Fibroblast of lung (primary cell): Measurements from ENCODE around the gene IRF2BPL.

Experiments
- CTCF ChIP-seq, 2 donors: IDR thresholded peaks in 1 of 2; conservative IDR thresholded peaks in 1 of 2; 1 replicate in 1 of 2; 2 replicates in 1 of 2; pipeline ENCODE4 v1.5.1; 2011 to 2012; ENCODE audit warnings: low read length in 2 of 2, control low read depth in 1 of 2, inconsistent platforms in 1 of 2, low read depth in 1 of 2, mild to moderate bottlenecking in 1 of 2
- EZH2 ChIP-seq: IDR thresholded peaks from 2 replicates; pipeline ENCODE4 v1.5.1; 2012; ENCODE audit warnings: low read length, control low read depth, mild to moderate bottlenecking; ENCODE audit errors: missing control alignments

- no peak for TF ChIP-seq EZH2
- TF ChIP-seq CTCF (conservative IDR thresholded peaks at IDR 0.05 in 1 of 2, IDR thresholded peaks at IDR 0.05 in 1 of 2; ENCODE audit: low read depth in 1 of 2, low read length in 2 of 2), result no peak
These were observed 14.4 kb downstream of the IRF2BPL start for GRCh38 chr14:77014004-77014604.
